HepG2 (cell line): ENCODE results near the gene ZKSCAN3. TPM values are rescaled to one million over a fixed set of nuclear protein-coding genes. Genes with fewer than 3 reads are reported as not detected.

ENCODE experiments used
- ATAC-seq: fragments of 200-7000 bp; cut with Tn5 transposase; 3 replicates; pipeline ENCODE4 v1.9.1; 2020; ENCODE audit warnings: mild to moderate bottlenecking, moderate library complexity
- BruUV-seq: library from RNA; stranded (reverse); fragments of 400-500 nt; replicated peaks from 2 replicates; lab custom pipeline; 2021; lab: Mats Ljungman, UMichigan
- CTCF ChIA-PET: fragments of 300-600 bp; formaldehyde crosslinking; extraction: SDS; loops from one replicate; lab custom pipeline; 2021; ENCODE audit warnings: low total read pairs, inconsistent platforms, low intra/inter-chr PET ratio; lab: Yijun Ruan, JAX
- POLR2A ChIA-PET: fragments of 350-600 bp; sonication (Branson Sonifier 250); formaldehyde crosslinking; loops from one replicate; lab custom pipeline; 2020; ENCODE audit warnings: antibody characterized with exemption, inconsistent platforms; lab: Yijun Ruan, JAX
- DNase-seq: peaks from one replicate; pipeline ENCODE4 v3.0.0-alpha.2; 2015; ENCODE audit warnings: low spot score
- FAIRE-seq: peaks from 3 replicates; lab custom pipeline; 2011; peaks lifted over from hg19 to GRCh38; lab: Jason Lieb, UNC
- H2AFZ ChIP-seq: one replicate; pipeline ENCODE4 v1.6.1; 2011; ENCODE audit warnings: low read length, inconsistent platforms
- H3K27ac ChIP-seq: fragments of 300-600 bp; 3 replicates; pipeline ENCODE4 v1.8.0; 2011; ENCODE audit warnings: mixed run types, mild to moderate bottlenecking, mixed read lengths, low read length, inconsistent platforms; ENCODE audit not compliant: insufficient read depth; ENCODE audit errors: extremely low read length
- H3K27me3 ChIP-seq, 2 experiments: fragments of 200-600 bp in 1 of 2; 2 replicates in 1 of 2; 3 replicates in 1 of 2; pipeline versions ENCODE4 v1.6.0 to v1.8.0; 2011; ENCODE audit warnings: low read length in 2 of 2, mild to moderate bottlenecking in 2 of 2, moderate library complexity in 2 of 2, inconsistent platforms in 1 of 2; ENCODE audit not compliant: insufficient read depth in 2 of 2, control insufficient read depth in 1 of 2
- H3K36me3 ChIP-seq, 2 experiments: fragments of 200-600 bp in 1 of 2; replicated peaks in 1 of 2; 2 replicates in 1 of 2; 3 replicates in 1 of 2; pipeline versions ENCODE4 v1.5.1 to v1.8.0; 2011; ENCODE audit warnings: low read length in 2 of 2, inconsistent platforms in 1 of 2; ENCODE audit not compliant: insufficient read depth in 2 of 2, control insufficient read depth in 1 of 2
- H3K4me1 ChIP-seq: 2 replicates; pipeline ENCODE4 v1.5.1; 2012; ENCODE audit warnings: low read length, inconsistent platforms; ENCODE audit not compliant: insufficient read depth
- H3K4me2 ChIP-seq: 2 replicates; pipeline ENCODE4 v1.6.0; 2011; ENCODE audit warnings: low read depth, low read length, inconsistent platforms
- H3K4me3 ChIP-seq, 3 experiments: fragments of 200-600 bp in 1 of 3; sonication (generic), shearing (Covaris generic) in 1 of 3; replicated peaks in 1 of 3; 2 replicates each; pipeline ENCODE4 v1.5.1; 2011 to 2016; ENCODE audit warnings: low read length in 3 of 3, inconsistent platforms in 2 of 3, low read depth in 2 of 3, mild to moderate bottlenecking in 2 of 3, control low read depth in 1 of 3, mixed read lengths in 1 of 3; ENCODE audit not compliant: insufficient read depth in 1 of 3
- H3K79me2 ChIP-seq: one replicate; pipeline ENCODE4 v1.6.1; 2011; ENCODE audit warnings: low read length, inconsistent platforms; ENCODE audit not compliant: insufficient read depth
- H3K9ac ChIP-seq: 2 replicates; pipeline ENCODE4 v1.6.0; 2011; ENCODE audit warnings: mild to moderate bottlenecking, low read depth, low read length, inconsistent platforms; ENCODE audit not compliant: insufficient read depth
- H3K9me3 ChIP-seq: 2 replicates; pipeline ENCODE4 v1.5.1; 2012; ENCODE audit warnings: mild to moderate bottlenecking, low read length
- H4K20me1 ChIP-seq: 2 replicates; pipeline ENCODE4 v1.6.0; 2011; ENCODE audit warnings: inconsistent platforms, mild to moderate bottlenecking, low read length, moderate library complexity; ENCODE audit not compliant: insufficient read depth
- ATF7-NPFF ChIP-seq: sonication (generic); formaldehyde crosslinking; IDR thresholded peaks from 2 replicates; pipeline ENCODE4 v1.8.1; 2023; ENCODE audit warnings: mild to moderate bottlenecking, low read depth, missing genetic modification reagents, moderate library complexity
- BRF2 ChIP-seq: sonication (generic); formaldehyde crosslinking; IDR thresholded peaks from 2 replicates; pipeline ENCODE4 v1.8.1; 2022; ENCODE audit warnings: mild to moderate bottlenecking, missing genetic modification reagents
- GABPA ChIP-seq, 2 experiments: IDR thresholded peaks; 2 replicates each; pipeline ENCODE4 v1.6.1; 2011 to 2016; ENCODE audit warnings: low read depth in 2 of 2, low read length in 1 of 2, missing biosample characterization in 1 of 2, missing genetic modification characterization in 1 of 2
- GMEB2 ChIP-seq: IDR thresholded peaks from 2 replicates; pipeline ENCODE4 v1.6.1; 2016; ENCODE audit warnings: missing biosample characterization, missing genetic modification reagents, low read depth
- HNF1A ChIP-seq, 2 experiments: sonication (generic) in 1 of 2; formaldehyde crosslinking in 1 of 2; IDR thresholded peaks; 2 replicates each; pipeline versions ENCODE4 v1.4.0 to v1.6.1; 2016 to 2020; ENCODE audit warnings: borderline replicate concordance in 1 of 2, low read depth in 1 of 2, mild to moderate bottlenecking in 1 of 2, missing genetic modification reagents in 1 of 2
- HOMEZ ChIP-seq: IDR thresholded peaks from 2 replicates; pipeline ENCODE4 v1.6.1; 2016; ENCODE audit warnings: low read depth
- PTBP1 ChIP-seq: fragments of 200-400 bp; formaldehyde crosslinking; IDR thresholded peaks from 2 replicates; pipeline ENCODE4 v1.6.1; 2018; ENCODE audit warnings: low read length, low read depth; ENCODE audit not compliant: poor library complexity, severe bottlenecking
- ZNF552 ChIP-seq: sonication (generic); formaldehyde crosslinking; IDR thresholded peaks from 2 replicates; pipeline ENCODE4 v1.9.0; 2022; ENCODE audit warnings: missing genetic modification reagents, mild to moderate bottlenecking, borderline replicate concordance
- ZNF839 ChIP-seq: sonication (generic); formaldehyde crosslinking; IDR thresholded peaks from 2 replicates; pipeline ENCODE4 v1.4.0; 2020; ENCODE audit warnings: missing genetic modification reagents, mild to moderate bottlenecking, borderline replicate concordance
- ZSCAN31 ChIP-seq: sonication (generic); formaldehyde crosslinking; IDR thresholded peaks from 2 replicates; pipeline ENCODE4 v1.5.0; 2020; ENCODE audit warnings: low read depth, mild to moderate bottlenecking, missing genetic modification reagents
- WGBS: methylation state at CpG from one replicate; pipeline ENCODE4 v1.1.6; 2017; ENCODE audit warnings: low lambda C conversion rate; 5-methylcytosine and 5-hydroxymethylcytosine counted together
- in situ Hi-C: cut with HindIII; loops from 2 replicates; pipeline ENCODE4 v1.10.0; 2017; ENCODE audit warnings: low pct_unique_long_range_greater_than_20kb; ENCODE audit not compliant: extremely low pct_ligation_motif_present
- intact Hi-C: fragments of 100-400 bp; cut with micrococcal nuclease; formaldehyde crosslinking; loops from one replicate; pipeline ENCODE4 v1.10.0; 2022; ENCODE audit not compliant: unreplicated experiment
- polyA plus RNA-seq, 8 experiments: library from polyadenylated mRNA; depleted of rRNA in 3 of 8; stranded (reverse) in 7 of 8; unstranded in 1 of 8; fragments of >200 nt; fragmentation: Illumina TruSeq in 4 of 8; extraction: Trizol in 4 of 8; gene quantifications; 2 replicates each; pipeline versions ENCODE4 v1.2.1 to v1.2.3, GENCODE V29; 2011 to 2016; ENCODE audit warnings: low read depth in 4 of 8, missing spikeins in 1 of 8, mixed read lengths in 1 of 8; ENCODE audit not compliant: insufficient read depth in 1 of 8
- total RNA-seq, 5 experiments: library from RNA; depleted of rRNA; stranded (reverse); fragments of >200 nt; fragmentation: Illumina TruSeq; extraction: Trizol; gene quantifications; 2 replicates each; pipeline ENCODE4 v1.2.3, GENCODE V29; 2016; ENCODE audit warnings: low read depth in 1 of 5

Gene ZKSCAN3
- total and polyA plus RNA-seq, 2 of the 13 experiments (the other 11 are each of a cell fraction or from before 2014, with no cell fraction given) = 3.3 to 7.4 TPM

- H3K9ac ChIP-seq = no peak overlapping the region
- ChIA-PET POLR2A (interaction anchor here (1.0 to 2.4 kb wide), 6 partner anchors 9 to 209 kb away, joined by 3 to 38 read pairs (median 6); partner anchors contain the start of genes PGBD1, ZSCAN26 and ZSCAN31), CTCF (no interaction called here)
- no peak overlapping the region for H2AFZ ChIP-seq
- H3K36me3 ChIP-seq = no peaks in the 10 kb centered on the region
- DNase-seq = peak; percentile 56
- H3K27ac ChIP-seq = no peak overlapping the region
- no peaks in the 10 kb centered on the region for H4K20me1 ChIP-seq
- in situ Hi-C loops (no loop called here), intact Hi-C loops (loop anchor here (1.0 kb wide), 1 partner anchor 10 kb away; no protein-coding TSS in a partner anchor)
- peaks cover 3% of the 10 kb centered on the region for H3K9me3 ChIP-seq
- H3K27me3 ChIP-seq = no peaks in the 10 kb centered on the region; a peak in 1 of 5 replicates
- BruUV-seq = no TSS peak
- 29% methylated on average over 1 of the region's 1 CpG for WGBS
- H3K4me2 ChIP-seq = peak overlapping the region; percentile 43
- FAIRE-seq = peak; percentile 68
- peaks cover under 1% of the 10 kb centered on the region for H3K79me2 ChIP-seq
- peaks cover 19% of the 10 kb centered on the region for H3K4me1 ChIP-seq
- peak; percentile 85 for ATAC-seq
- peak overlapping the region in 1 of 3 experiments; percentile 0; a peak in 1 of 6 replicates for H3K4me3 ChIP-seq
- no peak for TF ChIP-seq GMEB2
- TF ChIP-seq HOMEZ (CRISPR knock-in tag) = peak; percentile 82
- no peak for TF ChIP-seq GABPA (IDR thresholded peaks at IDR 0.05; ENCODE audit: low read depth, low read length)
- peak; percentile 49 for TF ChIP-seq GABPA (CRISPR knock-in tag; IDR thresholded peaks at IDR 0.05; ENCODE audit: low read depth)
- TF ChIP-seq ATF7-NPFF (CRISPR knock-in tag) = no peak
- TF ChIP-seq ZSCAN31 (CRISPR knock-in tag) = no peak
- TF ChIP-seq ZNF552 (CRISPR knock-in tag) = no peak
- TF ChIP-seq HNF1A (IDR thresholded peaks at IDR 0.05; ENCODE audit: low read depth) = peak; percentile 74
- peak; percentile 70; the same call in 1 of the 2 replicates for TF ChIP-seq HNF1A (CRISPR knock-in tag; IDR thresholded peaks at IDR 0.05; ENCODE audit: borderline replicate concordance)
- TF ChIP-seq PTBP1 = no peak
- no peak for TF ChIP-seq ZNF839 (CRISPR knock-in tag)
- no peak for TF ChIP-seq BRF2
Observed at GRCh38 chr6:28345201-28345600, 4.5 kb upstream of the ZKSCAN3 start.
